Right cardiac atrium (tissue), 5 donors: Measurements from ENCODE around the gene SNUPN. TPM values are rescaled to one million over a fixed set of nuclear protein-coding genes. Genes with fewer than 3 reads are reported as not detected.

ENCODE experiments used
- polyA plus RNA-seq: library from polyadenylated mRNA; stranded (reverse); fragments of 200-250 nt; gene quantifications from one replicate; pipeline ENCODE4 v1.2.3, GENCODE V29; 2013
- total RNA-seq, 4 donors: library from RNA; stranded (reverse); fragmentation: NEBNext Ultra II Directional; extraction: Animal tissue kit (Norgen Biotek cat#: 25700); gene quantifications; one replicate each; pipeline ENCODE4 v1.2.1, GENCODE V29; 2021
- donor health status: healthy with polysubstance abuse.
- donor health status: DM: no; HTN: yes; CAD: no.
- donor health status: DM: no; HTN: no; CAD: no.
- donor health status: DM: no; HTN: yes; CAD: no; lungs with severe emphysema.
- donor health status: DM: yes; HTN: yes; CAD: no.

The SNUPN gene
- total and polyA plus RNA-seq, 5 donors = 15.3 to 19.8 (median 17.9) TPM

Other genes with a start within 250 kb of the SNUPN start
- 10 to 100 TPM; 28.7 to 40.0 (median 35.9) TPM for gene SIN3A, start 174.0 kb downstream of the SNUPN start, total RNA-seq
- gene SIN3A, start 174.0 kb downstream of the SNUPN start, polyA plus RNA-seq = 8.5 TPM
- gene PTPN9, start 46.4 kb downstream of the SNUPN start, total RNA-seq = 10 to 100 TPM in 1 of 4 donors, 1 to 10 TPM in 3; 8.9 to 16.0 (median 9.6) TPM
- 4.5 TPM for gene PTPN9, start 46.4 kb downstream of the SNUPN start, polyA plus RNA-seq
- 10 to 100 TPM; 39.4 to 49.3 (median 46.8) TPM for gene IMP3, start 14.5 kb upstream of the SNUPN start, total RNA-seq
- 48.1 TPM for gene IMP3, start 14.5 kb upstream of the SNUPN start, polyA plus RNA-seq
- 10 to 100 TPM; 14.6 to 18.4 (median 17.8) TPM for gene SNX33, start 22.2 kb upstream of the SNUPN start, total RNA-seq
- 13.2 TPM for gene SNX33, start 22.2 kb upstream of the SNUPN start, polyA plus RNA-seq
- 10 to 100 TPM; 10.1 to 48.9 (median 16.2) TPM for gene CSPG4, start 87.1 kb upstream of the SNUPN start, total RNA-seq
- 11.5 TPM for gene CSPG4, start 87.1 kb upstream of the SNUPN start, polyA plus RNA-seq
- gene UBE2Q2, start 217.7 kb upstream of the SNUPN start, total RNA-seq = 10 to 100 TPM; 26.5 to 32.6 (median 27.4) TPM
- gene UBE2Q2, start 217.7 kb upstream of the SNUPN start, polyA plus RNA-seq = 18.2 TPM